Measurements from ENCODE around the gene EVL.
"Not testable (repeated sequence)": the region's sequence is repeated elsewhere in the genome, so short reads cannot be mapped to it uniquely, and the experiment has no call there.

EVL gene

DNA sequence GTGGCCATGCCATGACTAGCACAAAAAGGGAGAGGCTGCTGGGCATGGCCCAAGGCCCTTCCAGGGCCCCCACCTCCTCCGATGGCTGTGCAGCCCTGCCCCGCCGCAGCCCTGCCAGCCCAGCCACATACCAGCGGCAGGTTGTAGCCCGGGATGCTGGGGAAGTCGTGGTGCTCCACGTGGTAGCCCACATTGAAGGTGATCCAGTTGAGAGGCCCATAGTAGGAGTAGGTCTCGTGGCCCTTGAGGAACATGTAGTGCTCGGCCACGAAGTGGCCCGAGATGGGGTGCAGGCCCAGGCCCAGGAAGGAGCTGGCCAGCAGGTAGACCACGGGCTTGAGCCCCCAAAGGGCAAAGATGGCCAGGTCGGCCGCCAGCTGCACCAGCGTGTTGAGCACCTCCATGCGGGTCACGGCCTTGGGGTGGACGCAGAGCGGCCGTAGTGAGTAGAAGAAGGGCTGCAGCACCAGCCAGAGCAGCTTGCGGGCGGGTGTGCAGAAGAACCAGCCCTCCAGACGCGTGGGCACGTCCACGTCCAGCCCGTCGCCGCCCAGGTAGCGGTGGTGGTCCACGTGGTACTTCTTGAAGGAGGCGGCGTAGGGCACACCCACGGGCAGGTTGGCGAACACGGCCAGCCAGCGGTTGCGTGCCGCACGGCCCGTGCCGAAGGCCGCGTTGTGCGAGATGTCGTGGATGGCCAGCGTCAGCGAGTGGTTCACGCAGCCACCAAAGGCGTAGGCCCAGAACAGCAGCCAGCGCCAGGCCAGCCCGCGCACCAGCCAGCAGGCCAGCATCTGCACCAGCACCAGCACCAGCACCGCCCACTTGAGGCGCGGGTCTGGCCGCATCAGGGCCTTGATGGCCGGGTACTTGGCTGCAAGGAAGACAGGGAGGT, 83.9 kb downstream of the EVL start:
- DNase-seq: no peak

DNA sequence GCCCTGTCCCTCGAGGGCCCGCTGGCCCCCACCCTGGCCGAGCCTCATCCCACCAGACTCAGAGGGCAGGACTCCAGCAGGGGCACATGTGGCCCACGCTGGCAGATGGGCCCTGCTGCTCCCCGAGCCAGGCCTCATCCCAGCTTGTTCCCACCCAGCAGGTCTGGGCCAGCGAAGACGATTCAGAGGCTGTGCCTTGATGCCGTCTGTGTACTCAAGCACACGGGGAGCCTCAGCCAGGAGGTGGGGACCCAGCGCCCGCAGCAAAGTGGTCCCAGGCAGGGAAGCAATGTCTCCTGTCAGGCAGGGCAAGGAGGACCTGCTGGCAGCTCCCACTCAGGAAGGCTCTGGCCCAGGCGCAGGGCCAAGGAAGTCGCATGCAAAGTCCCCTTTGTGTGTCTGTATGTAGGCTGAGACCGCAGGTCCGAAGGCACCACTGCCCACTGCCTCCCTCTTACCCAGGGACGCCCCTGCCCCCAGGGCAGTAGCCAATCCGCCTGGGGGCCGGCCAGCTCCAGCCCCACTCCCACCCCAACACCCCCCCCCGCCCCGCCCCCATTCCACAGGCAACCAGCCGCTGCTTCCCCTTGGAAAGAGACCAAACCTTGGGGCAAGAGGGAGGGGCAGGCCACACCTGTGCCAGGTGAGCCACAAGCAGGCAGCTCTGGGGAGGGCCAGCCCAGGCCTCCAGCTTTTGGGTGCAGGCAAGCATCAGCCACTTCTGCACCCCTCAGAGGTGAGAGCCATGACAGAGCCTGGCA, 84.8 kb downstream of the EVL start:
- DNase-seq: no peak

DNA sequence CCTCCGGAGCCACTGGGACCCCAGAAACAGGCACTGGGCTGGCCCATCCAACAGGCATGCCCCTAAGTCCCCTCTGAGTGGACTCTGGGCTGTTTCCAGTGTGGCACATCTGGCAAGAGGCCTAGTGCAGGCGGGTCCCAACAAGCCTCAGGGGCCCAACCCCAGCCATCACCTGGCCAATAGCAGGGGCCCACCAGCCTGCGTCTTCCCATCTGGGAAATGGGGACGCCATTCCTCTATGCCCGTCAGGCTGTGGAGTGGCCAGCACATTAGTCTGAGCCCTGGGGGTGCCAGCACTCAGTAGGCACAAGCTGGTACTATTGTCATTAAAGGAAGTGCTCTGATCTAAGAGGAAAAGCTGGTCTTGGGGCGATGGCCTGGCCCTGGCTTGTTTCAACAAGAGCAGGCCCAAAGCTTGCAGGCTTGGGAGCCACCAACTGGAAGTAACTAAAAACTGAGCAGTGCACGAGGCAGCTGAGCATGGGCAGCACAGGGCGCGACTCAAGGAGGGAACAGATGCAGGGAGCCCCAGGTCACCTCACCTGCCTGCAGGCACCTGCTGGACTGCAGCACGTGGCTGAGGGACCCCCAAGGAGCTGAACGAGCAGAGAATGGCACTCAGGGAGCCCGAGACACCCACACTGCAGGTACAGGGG, 85.8 kb downstream of the EVL start:
- no peak for DNase-seq

DNA sequence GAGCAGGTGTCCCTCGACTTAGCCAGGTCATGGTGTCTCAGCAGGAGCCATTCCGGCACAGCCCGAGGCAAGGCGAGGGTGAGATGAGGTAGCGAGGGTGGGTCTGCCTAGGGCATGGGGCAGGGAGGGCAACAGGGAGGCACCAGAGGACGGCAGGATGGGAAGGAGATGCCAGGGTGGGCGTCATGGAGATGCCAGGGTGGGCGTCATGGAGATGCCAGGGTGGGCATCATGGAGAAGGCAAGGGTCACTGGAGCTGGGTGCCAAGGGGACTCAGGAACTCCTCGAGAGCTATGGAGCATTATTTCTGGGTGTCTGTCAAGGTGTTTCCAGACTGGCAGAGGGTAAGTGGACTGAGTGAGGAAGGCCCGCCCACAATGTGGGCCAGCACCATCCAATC, 86.9 kb downstream of the EVL start:
- no peak for DNase-seq

DNA sequence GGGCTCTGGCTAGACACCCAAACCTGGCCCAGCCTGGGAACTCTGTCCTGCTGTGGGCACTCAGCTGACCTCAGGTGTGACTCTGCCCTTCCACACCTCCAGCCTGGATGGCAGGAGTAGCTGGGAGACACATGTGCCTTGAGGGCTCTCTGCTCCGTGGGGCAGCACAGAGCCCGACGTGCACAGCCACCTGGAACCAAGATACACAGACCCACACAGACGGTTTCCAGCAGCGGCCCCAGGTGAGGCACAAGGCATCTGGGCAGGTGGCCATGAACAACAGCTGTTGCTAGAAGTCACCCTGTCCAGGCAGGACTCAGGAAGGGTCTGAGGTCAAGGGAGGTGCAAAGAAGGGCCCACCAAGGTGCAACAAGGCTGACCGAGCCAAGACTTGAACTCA, 88.3 kb downstream of the EVL start:
- DNase-seq: no peak

DNA sequence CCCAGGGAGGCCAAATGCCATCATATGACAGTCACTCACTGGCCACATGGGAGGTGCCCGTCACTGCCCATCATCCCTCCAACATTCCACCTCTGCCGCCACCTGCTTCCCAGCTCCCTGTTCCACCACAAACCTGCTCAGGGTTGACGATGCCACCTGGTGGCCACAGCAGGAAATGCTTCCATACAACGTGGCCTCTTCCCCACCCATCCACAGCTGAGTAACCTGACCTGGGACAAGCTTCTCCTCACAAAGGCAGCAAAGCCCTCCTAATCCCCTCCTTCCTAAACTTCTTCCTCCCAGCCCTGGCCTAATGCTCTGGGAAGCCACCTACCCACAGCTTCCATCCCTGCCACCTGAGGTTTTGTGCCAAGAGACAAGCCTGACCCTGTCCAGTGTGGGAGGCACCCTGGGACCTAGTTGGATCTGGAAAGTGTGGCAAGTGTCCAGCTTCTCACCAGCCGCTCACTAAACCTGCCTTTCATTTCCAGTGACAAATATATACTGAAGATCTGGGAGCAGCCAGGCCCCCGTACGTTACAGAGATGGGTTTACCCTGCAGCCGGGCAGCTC, 89.9 kb downstream of the EVL start:
- peak; percentile 17 to 21 for DNase-seq

DNA sequence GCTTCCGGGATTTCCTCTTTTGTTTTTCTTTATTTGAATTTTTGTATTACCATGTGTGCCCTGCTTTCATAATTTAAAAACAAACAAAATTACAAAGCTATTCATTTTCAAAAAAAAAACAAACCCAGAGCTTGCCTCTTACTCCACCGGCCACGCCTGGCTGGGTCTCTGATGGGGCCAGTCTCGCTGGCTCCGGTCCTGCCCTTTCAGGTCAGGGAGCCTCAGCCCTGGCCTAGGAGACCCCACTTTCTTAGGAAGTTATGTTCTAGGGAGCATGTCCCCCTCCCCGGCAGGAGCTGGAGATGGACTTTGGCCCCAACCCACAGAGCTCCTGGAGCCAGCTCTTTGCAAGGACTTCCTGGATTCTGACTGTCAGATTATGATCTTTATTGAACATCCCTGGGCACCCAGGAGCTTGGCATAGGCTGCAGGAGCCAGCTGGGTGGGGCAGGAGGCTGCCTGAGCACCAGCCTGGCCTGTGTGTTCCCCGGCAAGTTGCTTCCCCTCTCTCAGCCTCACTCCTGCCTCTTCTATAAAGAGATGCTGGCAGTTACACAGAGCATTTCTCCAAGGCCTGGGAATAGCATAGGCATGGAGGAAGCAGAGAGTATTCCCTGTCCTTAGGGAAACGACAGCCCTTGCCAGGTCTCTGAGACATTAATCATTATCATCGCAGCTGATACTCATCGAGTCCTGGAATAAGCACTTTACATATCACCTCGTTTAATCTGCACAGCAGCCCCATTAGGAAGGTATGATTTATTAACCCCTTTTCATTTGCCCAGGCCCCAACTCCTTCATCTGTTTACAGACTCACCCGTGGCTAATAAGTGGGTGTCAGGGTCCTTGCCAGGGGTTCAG, 90.8 kb downstream of the EVL start:
- no peak for DNase-seq

DNA sequence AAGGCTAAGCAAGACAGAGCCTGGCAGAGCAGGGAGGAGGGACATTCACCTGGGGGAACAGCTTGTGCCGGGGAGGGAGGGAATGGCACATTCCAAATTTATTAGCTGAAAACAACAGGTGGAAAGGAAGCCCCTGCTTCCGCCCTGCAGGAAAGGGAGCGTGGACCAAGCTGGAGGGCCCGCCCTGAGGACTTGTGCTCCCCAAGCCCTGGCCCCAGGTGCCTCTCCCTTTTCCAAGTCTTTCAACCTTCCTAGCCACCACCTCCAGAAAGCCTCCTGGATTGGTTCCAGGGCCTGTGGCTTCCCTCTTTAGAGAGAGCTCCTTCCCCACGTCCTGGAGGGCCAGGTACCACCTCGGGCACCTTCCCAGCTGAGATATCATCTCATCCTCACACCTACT, 91.6 kb downstream of the EVL start:
- DNase-seq: no peak

DNA sequence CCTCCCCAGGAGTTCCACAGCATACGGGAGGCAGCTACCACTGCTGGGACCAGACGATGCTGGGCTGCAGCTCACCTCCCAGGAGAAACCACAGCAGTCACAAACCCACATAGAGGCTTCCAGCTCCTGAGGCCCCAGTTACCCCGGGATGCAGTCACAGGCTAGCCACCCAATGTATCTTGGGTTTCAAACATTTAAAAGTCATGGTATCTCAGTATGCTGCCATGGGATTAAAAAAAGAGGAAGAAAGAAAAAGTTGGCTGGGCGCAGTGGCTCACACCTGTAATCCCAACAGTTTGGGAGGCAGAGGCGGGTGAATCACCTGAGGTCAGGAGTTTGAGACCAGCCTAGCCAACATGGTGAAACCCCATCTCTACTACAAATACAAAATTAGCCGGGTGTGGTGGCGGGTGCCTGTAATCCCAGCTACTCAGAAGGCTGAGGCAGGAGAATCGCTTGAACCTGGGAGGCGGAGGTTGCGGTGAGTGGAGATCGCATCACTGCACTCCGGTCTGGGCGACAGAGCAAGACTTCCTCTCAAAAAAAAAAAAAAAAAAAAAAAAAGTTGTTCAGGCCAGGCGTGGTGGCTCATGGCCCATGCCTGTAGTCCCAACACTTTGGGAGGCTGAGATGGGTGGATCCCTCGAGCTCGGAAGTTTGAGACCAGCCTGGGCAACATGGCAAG, 92.5 kb downstream of the EVL start:
- DNase-seq: not testable (repeated sequence)

DNA sequence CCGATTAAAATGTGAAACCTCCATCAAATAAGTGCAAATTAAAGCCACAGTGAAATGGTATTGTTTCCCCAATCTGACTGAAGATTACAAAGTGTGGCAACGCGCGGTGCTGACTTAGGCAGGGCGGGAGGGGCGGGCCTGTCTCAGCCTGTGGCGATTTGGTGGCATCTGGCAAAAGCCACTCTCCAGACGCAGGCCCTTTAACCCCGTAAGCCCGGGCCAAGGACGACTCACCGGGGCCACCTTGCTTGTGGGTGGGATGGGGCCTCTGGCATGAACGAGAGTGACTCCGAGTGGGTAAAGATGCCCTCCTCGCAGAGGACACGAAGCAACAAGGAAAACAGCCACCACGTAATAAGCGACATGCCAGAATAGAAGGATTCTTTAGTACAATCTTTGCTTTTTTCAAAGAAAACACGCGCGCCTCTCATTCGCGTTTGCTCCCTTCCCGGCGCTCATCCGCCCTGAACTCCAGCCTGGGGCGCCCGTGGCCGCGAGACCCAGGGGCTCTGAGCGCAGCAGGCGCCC, 93.4 kb downstream of the EVL start:
- no peak for DNase-seq

DNA sequence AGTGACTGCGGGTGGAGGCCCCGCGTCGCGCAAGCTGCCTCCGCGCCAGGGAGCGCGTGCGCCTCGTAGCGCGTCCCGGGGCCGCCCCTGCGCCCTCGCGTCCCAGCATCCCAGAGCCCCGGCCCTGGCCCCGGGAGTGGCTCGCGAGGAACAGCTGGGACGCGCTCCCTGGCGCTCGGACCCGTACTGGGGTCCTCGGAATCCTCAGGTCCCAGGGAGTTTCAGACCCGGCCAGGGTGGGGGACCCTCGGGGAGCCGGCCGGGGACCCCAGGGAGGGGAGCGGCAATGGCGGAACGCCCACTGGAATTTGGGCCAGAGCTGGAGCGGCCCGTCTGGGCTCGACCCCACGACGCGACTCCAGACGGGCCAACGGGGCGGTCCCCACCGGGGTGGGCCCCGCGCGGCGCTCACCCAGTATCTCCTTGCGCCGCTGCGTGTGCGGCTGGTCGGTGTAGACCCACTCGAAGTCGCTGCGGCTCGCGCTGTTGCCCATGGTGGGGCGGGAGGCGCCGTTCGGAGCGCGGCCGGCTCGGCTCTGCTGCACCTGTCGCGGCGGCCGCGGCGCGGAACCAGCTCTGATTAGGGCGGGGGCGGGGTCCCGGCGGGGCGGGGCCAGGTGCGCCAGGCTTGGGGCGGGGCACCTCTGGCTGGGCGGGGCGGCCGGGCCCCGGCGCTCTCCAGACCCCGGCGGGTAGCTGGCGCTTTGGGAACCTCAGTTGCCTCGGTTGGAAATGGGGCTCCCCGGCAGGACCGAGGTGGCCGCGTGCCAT, 94.1 kb downstream of the EVL start, which contains the start of gene DEGS2:
TSS of gene DEGS2 (minus strand) at position 552 of the 771 bp plus-strand sequence. CDS start at position 494, 58 bp downstream.
- peak; percentile 38 to 56 for DNase-seq

DNA sequence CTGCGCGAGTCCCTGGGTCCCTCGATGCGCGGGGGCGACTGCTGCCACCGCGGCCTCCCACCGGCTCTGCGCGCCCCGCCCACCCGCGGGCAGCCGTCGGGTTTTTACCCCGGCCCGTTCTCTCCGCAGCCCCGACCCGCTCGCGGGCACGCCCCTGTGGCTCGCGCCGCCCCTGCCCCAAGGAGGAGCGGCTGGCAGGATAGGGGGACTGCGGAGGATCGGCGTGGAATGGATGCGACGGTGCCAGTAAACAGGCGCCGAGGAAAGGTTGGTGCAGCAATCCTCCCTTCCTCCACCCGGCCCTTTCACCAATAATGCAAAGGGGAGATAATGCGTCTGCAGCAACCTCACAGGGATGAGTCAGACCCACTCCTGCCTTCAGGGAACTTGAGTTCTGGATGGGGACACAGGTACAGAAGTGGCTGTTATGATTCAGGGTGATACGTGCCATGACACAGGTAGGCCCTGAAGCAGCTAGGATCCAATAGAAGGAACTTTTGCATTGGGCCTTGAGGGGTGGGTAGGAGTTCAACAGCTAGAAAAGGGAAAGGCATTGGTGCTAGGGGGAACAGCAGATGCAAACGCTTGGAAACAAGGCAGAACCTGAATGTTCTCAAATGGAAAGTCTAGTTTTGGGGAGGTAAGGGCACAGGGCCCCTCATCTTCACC, 94.8 kb downstream of the EVL start:
- no peak for DNase-seq

DNA sequence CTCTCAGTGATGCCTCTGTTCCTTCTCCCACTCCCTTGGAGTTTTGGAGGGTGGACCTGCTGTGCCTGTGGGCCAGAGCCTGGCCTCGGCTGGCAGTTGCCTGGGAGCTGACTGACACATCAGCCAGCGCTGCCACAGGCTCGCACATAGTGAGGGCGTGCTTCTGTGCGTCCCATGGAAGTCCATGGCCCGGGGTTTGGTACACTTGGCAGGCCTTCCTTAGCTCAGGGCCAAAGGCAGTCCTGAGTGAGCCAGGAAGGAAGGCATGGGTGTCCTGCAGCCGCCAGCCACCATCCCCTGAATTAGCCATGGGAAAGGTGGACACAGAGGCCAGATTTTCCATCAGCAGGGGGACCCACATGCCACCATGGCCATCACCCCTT, 95.3 kb downstream of the EVL start:
- DNase-seq: no peak

DNA sequence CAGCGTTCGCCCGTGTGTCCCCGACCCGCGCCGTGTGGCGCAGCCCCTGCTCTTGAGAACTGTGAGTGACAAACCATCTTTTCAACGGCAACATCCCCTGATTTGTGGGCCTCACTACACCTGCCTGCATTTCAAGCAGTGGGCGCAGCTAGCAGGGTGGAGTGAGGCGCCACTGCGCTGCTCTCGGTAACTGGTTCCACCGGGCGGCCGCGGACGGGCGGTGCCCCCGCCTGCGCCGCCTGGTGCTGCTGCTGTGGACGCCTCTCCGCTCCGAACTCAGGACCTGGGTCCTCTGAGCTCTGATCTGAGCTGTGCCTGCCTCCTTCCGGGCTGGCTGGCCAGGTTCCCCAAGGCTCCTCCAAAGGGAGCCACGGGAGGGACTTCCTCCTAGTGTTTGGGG, 100.2 kb downstream of the EVL start:
- no peak for DNase-seq

DNA sequence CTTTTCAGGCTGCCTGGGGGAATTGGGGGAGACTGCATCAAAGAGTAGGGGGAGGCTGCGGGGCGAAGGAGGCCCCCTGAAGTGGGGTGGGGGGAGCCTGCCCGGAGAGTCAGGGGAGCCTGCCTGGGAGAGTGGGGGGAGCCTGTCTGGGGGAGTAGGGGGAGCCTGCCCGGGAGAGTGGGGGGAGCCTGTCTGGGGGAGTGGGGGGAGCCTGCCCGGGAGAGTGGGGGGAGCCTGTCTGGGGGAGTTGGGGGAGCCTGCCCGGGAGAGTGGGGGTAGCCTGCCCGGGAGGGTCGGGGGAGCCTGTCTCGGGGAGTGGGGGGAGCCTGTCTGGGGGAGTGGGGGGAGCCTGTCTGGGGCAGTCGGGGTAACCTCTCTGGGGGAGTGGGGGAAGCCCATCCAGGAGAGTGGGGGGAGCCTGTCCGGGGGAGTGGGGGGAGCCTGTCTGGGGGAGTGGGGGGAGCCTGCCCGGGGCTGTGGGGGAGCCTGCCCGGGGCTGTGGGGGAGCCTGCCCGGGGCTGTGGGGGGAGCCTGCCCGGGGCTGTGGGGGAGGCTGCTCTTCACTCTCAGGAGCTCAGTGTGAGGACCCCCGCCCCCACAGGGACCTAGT, 100.7 kb downstream of the EVL start:
- no peak for DNase-seq

DNA sequence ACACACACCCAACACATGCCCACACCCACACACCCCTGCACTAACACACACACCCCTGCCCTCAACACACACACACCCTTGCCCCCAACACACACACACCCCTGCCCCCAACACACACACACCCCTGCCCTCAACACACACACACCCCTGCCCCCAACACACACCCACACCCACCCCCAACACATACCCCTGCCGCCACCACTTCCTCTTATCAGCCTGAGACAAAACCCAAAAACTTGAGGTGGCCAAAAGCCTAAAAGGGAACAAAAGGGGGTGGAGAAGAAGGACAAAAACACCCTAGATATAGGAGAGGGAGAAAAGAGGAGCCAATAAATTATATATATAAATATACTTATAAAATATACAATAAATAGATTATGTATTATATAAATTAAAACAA, 103.3 kb downstream of the EVL start:
- DNase-seq: no peak

DNA sequence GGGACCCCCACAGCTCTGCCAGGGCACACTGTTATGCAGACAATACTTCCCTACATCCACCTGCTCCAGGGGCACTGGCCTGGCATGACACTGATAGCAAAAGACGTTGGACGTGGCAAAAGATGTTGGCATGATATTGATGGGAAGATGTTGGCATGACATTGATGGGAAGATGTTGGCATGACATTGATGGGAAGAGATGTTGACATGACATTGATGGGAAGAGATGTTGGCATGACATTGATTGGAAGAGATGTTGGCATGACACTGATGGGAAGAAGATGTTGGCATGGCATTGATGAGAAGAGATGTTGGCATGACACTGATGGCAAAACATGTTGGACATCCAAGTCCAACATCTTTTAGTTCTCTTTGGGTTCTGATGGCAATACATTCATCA, 105.7 kb downstream of the EVL start:
- no peak for DNase-seq

DNA sequence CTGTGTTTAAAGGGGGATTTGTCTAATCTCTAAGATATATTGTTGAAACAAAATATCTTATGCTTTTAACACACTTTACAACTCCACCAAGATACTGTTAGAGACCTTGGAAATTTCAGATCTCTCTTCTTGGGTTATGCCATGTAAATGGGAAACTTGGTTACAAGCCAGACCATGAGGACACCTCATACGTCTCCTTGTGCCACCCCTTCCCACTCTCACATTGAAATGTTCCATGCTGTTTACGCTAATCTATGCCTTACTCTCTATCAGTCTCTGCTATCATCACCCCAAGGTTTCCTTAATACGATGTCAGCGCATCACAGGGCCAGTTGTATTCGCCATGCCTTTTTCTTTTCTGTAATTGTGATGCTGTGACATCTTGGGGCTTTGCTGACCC, 107.6 kb downstream of the EVL start:
- DNase-seq: no peak

DNA sequence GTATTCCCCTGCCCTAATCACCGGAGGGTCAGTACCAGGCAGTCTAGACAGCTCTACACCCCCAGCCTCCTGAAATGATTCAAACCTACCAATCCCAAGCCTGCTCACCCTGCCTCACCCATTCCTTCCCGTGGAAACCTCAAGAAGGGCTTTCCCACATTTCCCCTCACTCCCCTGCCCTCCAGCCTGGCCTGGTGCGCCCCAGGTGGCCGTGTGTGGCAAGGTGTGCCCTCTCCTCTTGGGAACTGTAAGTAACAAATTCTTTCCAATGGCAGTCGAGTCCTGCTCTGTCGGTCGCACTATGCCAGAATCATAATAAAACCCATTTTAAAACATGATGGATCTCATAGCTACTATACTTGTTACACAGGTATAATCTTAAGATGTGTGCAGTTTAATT, 108.1 kb downstream of the EVL start:
- no peak for DNase-seq

Measured in NCI-H1930 (cell line).